ENCODE data around the gene SRD5A2. TPM values are rescaled to one million over a fixed set of nuclear protein-coding genes. Genes with fewer than 3 reads are reported as not detected.

Gene SRD5A2
- total and polyA plus RNA-seq, 2 of the 8 experiments (the other 6 are each of a cell fraction or from before 2014, with no cell fraction given) = 0.02 TPM; not detected in 1

Other genes with a start within 250 kb of the SRD5A2 start
- 0.98 and 1.2 TPM in 2 replicates for gene XDH, start 166.2 kb downstream of the SRD5A2 start, total RNA-seq (2021; fragmentation: NEBNext Ultra II Directional; extraction: Animal tissue kit (Norgen Biotek cat#: 25700))
- gene XDH, start 166.2 kb downstream of the SRD5A2 start, polyA plus RNA-seq (2011; rRNA removed) = 0.46 and 0.68 TPM in 2 replicates

Measured in H1 (cell line).